Activated naive CD8-positive, alpha-beta T cell treated with anti-CD3 and anti-CD28 coated beads, Interleukin-2, amount 10 ng/mL, durations not matched to agents 7 days and 5 days (primary cell): ENCODE measurements around the gene MYBPH. TPM values are rescaled to one million over a fixed set of nuclear protein-coding genes. Genes with fewer than 3 reads are reported as not detected.

Experiments used
- total RNA-seq, 2 experiments: library from RNA; stranded (reverse); gene quantifications; one replicate each; pipeline ENCODE4 v1.2.3, GENCODE V29; 2021

The MYBPH gene
- total RNA-seq, 2 experiments from 2014 or later = not detected

Other genes with a start within 250 kb of the MYBPH start
- gene KLHL12, start 248.6 kb downstream of the MYBPH start, total RNA-seq = 10 to 100 TPM; 30.1 to 30.5 TPM
- gene ADIPOR1, start 217.5 kb downstream of the MYBPH start, total RNA-seq = 10 to 100 TPM; 64.8 to 64.9 TPM
- 10 to 100 TPM; 30.6 to 35.2 TPM for gene CYB5R1, start 208.6 kb downstream of the MYBPH start, total RNA-seq
- gene TMEM183A, start 168.5 kb downstream of the MYBPH start, total RNA-seq = 10 to 100 TPM; 77.1 to 78.4 TPM
- 10 to 100 TPM; 48.5 to 56.0 TPM for gene PPFIA4, start 149.3 kb downstream of the MYBPH start, total RNA-seq
- gene MYOG, start 89.8 kb downstream of the MYBPH start, total RNA-seq = not detected
- not detected for gene ADORA1, start 48.1 kb downstream of the MYBPH start, total RNA-seq
- under 1 TPM; 0.37 to 0.53 TPM for gene CHI3L1, start 10.9 kb upstream of the MYBPH start, total RNA-seq
- gene CHIT1, start 53.8 kb upstream of the MYBPH start, total RNA-seq = 1 to 10 TPM in 1 of 2 experiments, under 1 TPM in 1; 0.67 to 1.0 TPM
- 10 to 100 TPM; 90.3 to 99.8 TPM for gene BTG2, start 129.7 kb upstream of the MYBPH start, total RNA-seq
- not detected for gene FMOD, start 175.3 kb upstream of the MYBPH start, total RNA-seq